Measurements from ENCODE around the gene MLC1.

Gene MLC1

DNA sequence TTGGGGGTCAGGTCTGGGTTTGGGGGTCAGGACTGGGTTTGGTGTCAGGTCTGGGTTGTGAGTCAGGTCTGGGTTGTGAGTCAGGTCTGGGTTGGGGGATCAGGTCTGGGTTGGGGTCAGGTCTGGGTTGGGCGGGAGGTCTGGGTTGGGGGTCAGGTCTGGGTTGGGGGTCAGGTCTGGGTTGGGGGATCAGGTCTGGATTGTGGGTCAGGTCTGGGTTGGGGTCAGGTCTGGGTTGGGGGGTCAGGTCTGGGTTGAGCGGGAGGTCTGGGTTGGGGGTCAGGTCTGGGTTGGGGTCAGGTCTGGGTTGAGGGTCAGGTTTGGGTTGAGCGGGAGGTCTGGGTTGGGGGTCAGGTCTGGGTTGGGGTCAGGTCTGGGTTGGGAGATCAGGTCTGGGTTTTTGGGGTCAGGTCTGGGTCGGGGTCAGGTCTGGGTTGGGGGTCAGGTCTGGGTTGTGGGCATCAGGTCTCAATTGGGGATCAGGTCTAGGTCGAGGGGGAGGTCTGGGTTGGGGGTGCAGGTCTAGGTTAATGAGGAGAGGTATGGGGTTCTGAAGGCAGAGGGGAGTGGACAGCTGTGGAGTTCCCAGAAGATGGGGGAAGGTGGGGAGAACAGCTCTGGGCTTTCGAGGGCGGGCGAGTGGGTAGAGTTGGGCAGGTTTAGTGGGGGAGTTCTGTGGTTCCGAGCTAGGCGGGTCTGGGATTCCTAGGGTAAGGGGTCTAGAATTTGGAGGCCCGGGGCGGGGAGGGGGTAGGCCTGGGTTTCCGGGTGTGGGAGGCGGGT lies 27.8 kb downstream of the MLC1 start:
- DNase-seq, result no peak

- no peak for DNase-seq
These were observed 28.8 kb downstream of the MLC1 start for GRCh38 chr22:50056214-50056972.

DNA sequence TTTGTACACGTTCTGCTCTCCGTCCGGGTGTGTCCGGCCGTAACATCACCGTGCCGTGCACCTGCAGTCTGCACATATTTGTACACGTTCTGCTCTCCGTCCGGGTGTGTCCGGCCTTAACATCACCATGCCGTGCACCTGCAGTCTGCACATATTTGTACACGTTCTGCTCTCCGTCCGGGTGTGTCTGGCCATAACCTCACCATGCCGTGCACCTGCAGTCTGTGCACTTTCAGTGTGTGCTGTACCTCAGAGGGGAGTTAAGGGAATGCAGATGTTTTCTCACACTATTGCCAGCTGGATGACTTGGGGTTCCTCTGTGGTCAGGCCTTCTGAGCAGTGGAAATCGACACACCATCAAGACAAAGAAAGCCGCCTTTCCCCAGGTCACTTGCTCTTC lies 31.4 kb downstream of the MLC1 start:
- DNase-seq, result no peak

DNA sequence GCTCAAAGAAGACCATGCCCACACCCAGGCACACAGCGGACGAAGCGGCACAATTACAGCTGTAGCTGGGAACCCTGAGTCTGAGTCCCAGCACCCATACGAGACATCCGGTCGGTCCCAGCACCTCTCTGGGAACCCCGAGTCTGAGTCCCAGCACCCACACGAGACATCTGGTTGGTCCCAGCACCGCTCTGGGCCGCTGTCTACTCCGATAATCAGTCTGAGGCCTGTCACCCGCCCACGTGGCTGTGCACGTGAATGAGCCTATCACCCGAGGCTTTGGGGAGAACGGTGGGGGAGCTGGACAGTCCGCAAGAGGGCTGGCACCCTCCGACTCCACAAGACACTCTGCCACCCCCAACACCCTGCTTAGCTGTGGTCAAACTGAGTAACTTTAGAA lies 33.3 kb downstream of the MLC1 start:
- no peak for DNase-seq

DNA sequence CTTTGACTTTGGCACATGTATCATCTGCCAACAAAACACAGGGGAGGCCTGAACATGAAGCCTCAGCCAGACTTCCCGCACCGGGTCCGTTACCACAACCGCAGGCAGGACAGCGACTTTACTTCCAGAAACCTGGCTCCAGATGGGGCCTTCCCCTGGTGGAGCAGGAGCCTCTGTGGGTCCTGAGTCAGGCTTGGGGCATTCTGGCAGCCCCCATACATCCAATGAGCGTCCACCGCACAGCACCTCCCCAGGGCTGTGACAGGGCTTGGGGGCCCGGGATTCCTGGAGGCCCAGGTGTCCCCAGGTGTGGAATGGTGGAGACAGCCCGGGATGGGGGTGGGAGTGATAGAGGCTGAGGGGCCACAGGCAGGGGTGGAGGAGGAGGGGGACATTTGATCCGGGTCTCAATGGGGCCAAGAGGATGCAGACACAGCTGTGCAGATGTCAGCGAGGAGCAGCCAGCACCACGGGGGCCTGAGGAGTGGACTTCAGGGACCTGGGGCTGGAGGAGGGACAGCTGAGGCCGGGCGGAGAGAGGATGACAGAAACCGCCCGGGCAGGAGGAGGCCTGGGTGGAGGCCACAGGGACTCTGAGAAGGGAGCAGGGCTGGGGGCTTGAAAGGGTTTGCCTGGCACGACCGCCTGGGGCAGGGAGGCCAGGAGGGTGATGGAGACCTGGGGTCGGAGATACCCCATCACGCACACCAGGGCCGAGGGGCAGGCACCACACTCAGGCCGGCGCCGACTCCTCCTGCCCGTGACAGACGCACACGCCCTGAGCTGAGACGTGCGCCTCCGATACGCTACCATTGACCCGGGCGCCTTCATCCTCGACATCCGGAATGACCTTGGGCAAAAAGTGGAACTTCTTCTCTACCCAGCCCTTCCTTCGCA lies 35.7 kb downstream of the MLC1 start:
- DNase-seq, result no peak

- DNase-seq, result no peak
These were observed 36.4 kb downstream of the MLC1 start for GRCh38 chr22:50048836-50049235.

GRCh38 chr22:50048061-50048765 lies 37.0 kb downstream of the MLC1 start:
- DNase-seq, result no peak

GRCh38 chr22:50047346-50047745 lies 37.9 kb downstream of the MLC1 start:
- no peak for DNase-seq

- no peak for DNase-seq
These were observed 38.6 kb downstream of the MLC1 start for GRCh38 chr22:50046481-50047245.

- DNase-seq, result no peak
These were observed 39.2 kb downstream of the MLC1 start for GRCh38 chr22:50046019-50046415.

DNA sequence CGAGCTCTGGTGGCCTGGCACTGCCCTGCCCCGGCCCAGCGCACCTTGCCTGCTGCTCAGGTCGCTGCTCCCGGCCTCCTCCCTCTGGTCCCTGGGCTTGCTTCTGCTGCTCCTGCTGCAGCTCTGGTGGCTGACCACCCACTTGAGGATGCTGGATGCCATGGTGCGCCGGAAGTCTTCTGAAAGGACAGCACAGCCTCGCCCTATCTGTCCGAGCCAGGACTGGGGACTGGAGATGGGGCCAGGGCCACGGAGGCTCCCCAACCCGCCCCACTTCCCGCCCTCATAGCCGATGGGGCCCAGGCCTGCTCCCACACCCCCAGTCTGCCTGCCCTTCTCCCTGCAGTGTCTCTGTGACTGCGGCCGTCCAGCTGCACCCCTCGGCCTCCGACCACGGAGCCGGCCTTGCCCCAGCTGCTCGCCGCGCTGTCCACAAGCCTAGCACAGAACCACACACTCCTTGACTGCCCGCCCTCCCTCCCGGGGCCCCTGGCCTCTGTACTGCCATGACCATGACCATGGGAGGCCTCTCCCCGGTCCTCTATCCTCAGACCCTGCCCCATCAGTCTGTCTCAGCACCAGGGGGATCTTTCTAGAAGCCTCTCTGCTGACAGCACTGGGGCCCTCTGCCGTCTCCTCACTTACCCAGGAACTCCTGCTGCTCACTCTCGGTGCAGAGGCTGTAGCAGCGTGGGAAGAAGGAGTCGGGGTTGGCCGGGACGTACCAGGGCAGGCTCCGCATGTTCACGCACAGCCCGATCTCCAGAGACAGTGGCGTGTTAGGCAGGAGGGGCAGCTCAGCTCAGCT lies 39.8 kb downstream of the MLC1 start:
- DNase-seq, result no peak

GRCh38 chr22:50044485-50045118 lies 40.6 kb downstream of the MLC1 start:
- DNase-seq, result no peak

- DNase-seq, result no peak
These were observed 43.7 kb downstream of the MLC1 start for GRCh38 chr22:50041361-50042065.

DNA sequence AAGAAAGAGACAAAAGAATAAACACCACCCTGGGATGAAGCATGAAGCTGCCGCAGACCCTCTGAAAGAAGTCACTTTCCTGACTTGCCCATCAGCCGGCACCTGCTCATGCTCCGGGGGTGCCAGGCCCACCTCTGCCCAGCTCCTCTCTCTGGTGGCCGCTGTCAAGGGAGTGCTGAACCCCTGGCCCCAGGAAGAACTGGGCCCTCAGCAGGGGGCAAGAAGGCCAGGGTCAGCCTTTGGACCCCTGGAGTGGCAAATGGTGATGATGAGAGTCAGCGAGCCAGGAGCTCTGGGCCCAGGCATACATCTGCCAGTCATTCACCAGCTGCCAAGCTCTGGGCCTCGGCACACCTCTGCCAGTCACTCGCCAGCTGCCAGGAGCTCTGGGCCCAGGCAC lies 44.5 kb downstream of the MLC1 start:
- no peak for DNase-seq

DNA sequence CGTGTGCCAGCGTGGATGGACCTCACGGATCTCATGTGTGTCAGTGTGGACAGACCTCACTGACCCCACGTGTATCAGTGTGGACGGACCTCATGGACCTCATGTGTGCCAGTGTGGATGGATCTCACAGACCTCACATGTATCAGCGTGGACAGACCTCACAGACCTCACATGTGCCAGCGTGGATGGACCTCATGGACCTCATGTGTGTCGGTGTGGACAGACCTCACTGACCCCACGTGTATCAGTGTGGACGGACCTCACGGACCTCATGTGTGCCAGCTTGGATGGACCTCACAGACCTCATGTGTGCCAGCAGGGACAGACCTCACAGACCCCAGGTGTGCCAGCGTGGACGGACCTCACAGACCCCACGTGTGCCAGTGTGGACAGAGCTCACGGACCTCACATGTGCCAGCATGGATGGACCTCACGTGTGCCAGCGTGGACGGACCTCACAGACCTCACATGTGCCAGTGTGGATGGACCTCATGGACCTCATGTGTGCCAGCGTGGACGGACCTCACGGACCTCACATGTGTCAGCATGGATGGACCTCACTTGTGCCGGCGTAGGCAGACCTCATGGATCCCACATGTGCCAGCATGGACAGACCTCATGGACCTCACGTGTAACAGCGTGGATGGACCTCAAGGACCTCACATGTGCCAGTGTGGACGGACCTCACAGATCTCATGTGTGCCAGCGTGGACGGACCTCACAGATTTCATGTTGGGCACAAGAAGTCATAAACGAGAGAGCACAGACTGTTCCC lies 45.4 kb downstream of the MLC1 start:
- DNase-seq, result no peak

GRCh38 chr22:50035976-50036724 lies 49.1 kb downstream of the MLC1 start:
- DNase-seq, result no peak

DNA sequence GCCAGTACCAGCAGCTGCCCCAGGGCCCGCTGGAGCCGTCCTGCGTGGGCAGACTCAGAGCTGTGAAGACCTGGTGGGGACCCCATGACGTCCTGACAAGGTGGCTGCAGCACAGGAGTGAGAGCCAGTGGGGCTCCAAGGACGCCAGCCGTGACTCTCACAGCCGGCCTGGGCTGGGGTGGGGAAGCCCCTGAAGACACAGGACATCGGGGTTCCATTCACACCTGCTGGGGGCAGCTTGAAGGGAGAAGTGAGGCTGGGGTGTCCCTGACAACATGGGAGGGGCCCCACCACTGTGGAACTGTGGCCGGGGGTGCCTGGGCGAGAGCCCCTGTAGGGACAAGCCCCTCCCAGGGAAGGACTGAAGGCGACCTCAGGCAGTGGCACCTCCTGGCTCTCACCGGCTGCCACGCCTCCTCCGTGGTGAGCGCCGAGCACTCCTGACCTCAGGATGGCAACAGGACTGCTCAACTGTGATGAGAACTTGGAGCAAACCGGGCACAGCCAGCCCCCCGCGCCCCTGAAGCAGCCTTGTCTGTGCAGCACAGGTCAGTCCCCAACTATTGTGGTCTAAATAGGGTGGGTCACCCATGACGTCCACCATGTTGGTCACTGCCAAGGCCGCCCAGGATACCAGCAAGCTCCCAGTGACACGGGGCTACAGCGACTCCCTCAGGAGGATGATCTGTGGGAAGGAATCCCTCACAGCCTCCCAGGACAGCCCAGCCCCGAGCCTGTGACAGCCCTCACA lies 49.9 kb downstream of the MLC1 start:
- no peak for DNase-seq

Data from activated T-cell treated with anti-CD3 and anti-CD28 coated beads for 4 hours (primary cell).